ENCODE measurements around the gene ST8SIA4.

DNA sequence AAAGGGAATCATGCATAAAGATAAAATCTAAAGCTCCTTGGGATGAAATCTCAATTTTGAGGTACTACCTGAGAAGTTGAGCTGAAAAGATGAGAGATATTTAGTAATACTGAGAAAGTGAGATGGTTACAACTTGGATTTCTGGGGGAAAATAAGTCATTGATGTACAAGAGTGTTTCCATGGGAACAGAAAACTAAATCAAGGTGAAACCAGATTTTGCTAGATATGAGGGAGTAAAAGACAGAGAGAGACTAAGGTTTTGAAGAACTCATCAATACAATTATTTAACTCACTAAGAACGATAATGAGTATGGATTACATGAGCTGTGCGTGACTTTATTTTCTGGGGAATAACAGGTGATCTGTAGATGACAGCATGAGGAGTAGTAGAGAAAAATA, 10.2 kb upstream of the ST8SIA4 start:
- TF ChIP-seq POLR2A (IDR thresholded peaks at IDR 0.05): no peak
- TF ChIP-seq, protein P1, sequence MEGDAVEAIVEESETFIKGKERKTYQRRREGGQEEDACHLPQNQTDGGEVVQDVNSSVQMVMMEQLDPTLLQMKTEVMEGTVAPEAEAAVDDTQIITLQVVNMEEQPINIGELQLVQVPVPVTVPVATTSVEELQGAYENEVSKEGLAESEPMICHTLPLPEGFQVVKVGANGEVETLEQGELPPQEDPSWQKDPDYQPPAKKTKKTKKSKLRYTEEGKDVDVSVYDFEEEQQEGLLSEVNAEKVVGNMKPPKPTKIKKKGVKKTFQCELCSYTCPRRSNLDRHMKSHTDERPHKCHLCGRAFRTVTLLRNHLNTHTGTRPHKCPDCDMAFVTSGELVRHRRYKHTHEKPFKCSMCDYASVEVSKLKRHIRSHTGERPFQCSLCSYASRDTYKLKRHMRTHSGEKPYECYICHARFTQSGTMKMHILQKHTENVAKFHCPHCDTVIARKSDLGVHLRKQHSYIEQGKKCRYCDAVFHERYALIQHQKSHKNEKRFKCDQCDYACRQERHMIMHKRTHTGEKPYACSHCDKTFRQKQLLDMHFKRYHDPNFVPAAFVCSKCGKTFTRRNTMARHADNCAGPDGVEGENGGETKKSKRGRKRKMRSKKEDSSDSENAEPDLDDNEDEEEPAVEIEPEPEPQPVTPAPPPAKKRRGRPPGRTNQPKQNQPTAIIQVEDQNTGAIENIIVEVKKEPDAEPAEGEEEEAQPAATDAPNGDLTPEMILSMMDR (IDR thresholded peaks at IDR 0.05): no peak

Measured in upper lobe of left lung (tissue), 4 donors.